ENCODE measurements around the gene GLRA2.

GRCh38 chrX:14675500-14675899 is 146.2 kb downstream of the GLRA2 start:
- TF ChIP-seq POLR2A (IDR thresholded peaks at IDR 0.05; ENCODE audit: low read depth, low read length): no peak
- no peak for TF ChIP-seq TAF1 (IDR thresholded peaks at IDR 0.05; ENCODE audit: borderline replicate concordance, low read depth, low read length)
- no peak for TF ChIP-seq POLR2AphosphoS5 (IDR thresholded peaks at IDR 0.05; ENCODE audit: low read depth, low read length)
